Endothelial cell of umbilical vein (primary cell): ENCODE measurements around the gene CSNK1A1. TPM values are rescaled to one million over a fixed set of nuclear protein-coding genes. Genes with fewer than 3 reads are reported as not detected.

Source experiments
- BruUV-seq: library from RNA; stranded (reverse); fragments of 400-500 nt; replicated peaks from 2 replicates; lab custom pipeline; 2021; lab: Mats Ljungman, UMichigan
- CTCF ChIA-PET: fragments of 300-600, 350-600 bp; sonication (Branson Sonifier 250); formaldehyde crosslinking; loops from one replicate; lab custom pipeline; 2021; ENCODE audit warnings: antibody characterized with exemption, inconsistent platforms; lab: Charles Lee
- POLR2A ChIA-PET: fragments of 300-600, 350-600 bp; sonication (Branson Sonifier 250); formaldehyde crosslinking; loops from one replicate; lab custom pipeline; 2021; ENCODE audit warnings: antibody characterized with exemption, inconsistent platforms; lab: Charles Lee
- DNase-seq: peaks from one replicate; pipeline ENCODE4 v3.0.0-alpha.2; 2011; ENCODE audit warnings: low read depth, low spot score
- FAIRE-seq: peaks from 2 replicates; lab custom pipeline; 2011; peaks lifted over from hg19 to GRCh38; lab: Jason Lieb, UNC
- H2AFZ ChIP-seq: 2 replicates; pipeline ENCODE4 v1.6.0; 2012; ENCODE audit warnings: low read depth, low read length, control low read depth, inconsistent platforms
- H3K27ac ChIP-seq: 2 replicates; pipeline ENCODE4 v1.5.1; 2011; ENCODE audit warnings: low read depth, mild to moderate bottlenecking, control low read depth, low read length, moderate library complexity; ENCODE audit not compliant: insufficient read depth
- H3K27me3 ChIP-seq, 2 experiments: 2 replicates each; pipeline versions ENCODE4 v1.6.0 to v1.6.1; 2011; ENCODE audit warnings: low read length in 2 of 2, mixed read lengths in 1 of 2; ENCODE audit not compliant: control insufficient read depth in 2 of 2, insufficient read depth in 2 of 2
- H3K36me3 ChIP-seq, 2 experiments: 2 replicates in 1 of 2; 3 replicates in 1 of 2; pipeline ENCODE4 v1.5.1; 2011; ENCODE audit warnings: low read length in 2 of 2, mild to moderate bottlenecking in 1 of 2, moderate library complexity in 1 of 2; ENCODE audit not compliant: control insufficient read depth in 2 of 2, insufficient read depth in 2 of 2; ENCODE audit errors: extremely low read depth in 1 of 2
- H3K4me1 ChIP-seq: 3 replicates; pipeline ENCODE4 v1.5.1; 2011; ENCODE audit warnings: mild to moderate bottlenecking, low read length; ENCODE audit not compliant: control insufficient read depth, insufficient read depth; ENCODE audit errors: extremely low read depth
- H3K4me2 ChIP-seq: 2 replicates; pipeline ENCODE4 v1.6.1; 2011; ENCODE audit warnings: low read length, control low read depth, mixed read lengths; ENCODE audit not compliant: insufficient read depth
- H3K4me3 ChIP-seq, 3 experiments: fragments of 200-600 bp in 1 of 3; sonication (generic), shearing (Covaris generic) in 1 of 3; replicated peaks in 1 of 3; 2 replicates each; pipeline ENCODE4 v1.5.1; 2011 to 2016; ENCODE audit warnings: control low read depth in 3 of 3, low read length in 3 of 3, mild to moderate bottlenecking in 2 of 3, inconsistent platforms in 1 of 3, low read depth in 1 of 3, moderate library complexity in 1 of 3; ENCODE audit not compliant: insufficient read depth in 1 of 3
- H3K79me2 ChIP-seq: 2 replicates; pipeline ENCODE4 v1.6.0; 2012; ENCODE audit warnings: low read length, inconsistent platforms; ENCODE audit not compliant: control insufficient read depth, insufficient read depth
- H3K9ac ChIP-seq: replicated peaks from 2 replicates; pipeline ENCODE3; 2011; ENCODE audit warnings: low read length, control low read depth; ENCODE audit not compliant: insufficient read depth; ENCODE audit errors: extremely low read depth
- H3K9me1 ChIP-seq: replicated peaks from 3 replicates; pipeline ENCODE4 v1.6.0; 2011; ENCODE audit warnings: mild to moderate bottlenecking, low read length; ENCODE audit not compliant: control insufficient read depth, insufficient read depth; ENCODE audit errors: extremely low read depth
- H3K9me3 ChIP-seq: replicated peaks from 2 replicates; pipeline ENCODE4 v1.5.1; 2012; ENCODE audit warnings: low read length, inconsistent platforms; ENCODE audit not compliant: control insufficient read depth, insufficient read depth
- H4K20me1 ChIP-seq: replicated peaks from 2 replicates; pipeline ENCODE3; 2011; ENCODE audit warnings: mild to moderate bottlenecking, low read length; ENCODE audit not compliant: control insufficient read depth, insufficient read depth; ENCODE audit errors: extremely low read depth
- EZH2 ChIP-seq: IDR thresholded peaks from 2 replicates; pipeline ENCODE4 v1.6.1; 2012; ENCODE audit warnings: borderline replicate concordance, low read depth, mild to moderate bottlenecking, moderate library complexity, low read length, inconsistent platforms; ENCODE audit not compliant: severe bottlenecking
- FOS ChIP-seq: IDR thresholded peaks from 2 replicates; pipeline ENCODE4 v1.6.1; 2011; ENCODE audit warnings: mild to moderate bottlenecking, low read length, moderate library complexity, borderline replicate concordance; ENCODE audit not compliant: insufficient read depth
- GATA2 ChIP-seq: IDR thresholded peaks from 2 replicates; pipeline ENCODE4 v1.7.0; 2011; ENCODE audit warnings: low read depth, mild to moderate bottlenecking, moderate library complexity, mixed read lengths, low read length; ENCODE audit not compliant: insufficient read length, insufficient read depth
- JUN ChIP-seq: IDR thresholded peaks from 2 replicates; pipeline ENCODE4 v1.6.1; 2011; ENCODE audit warnings: borderline replicate concordance, low read depth; ENCODE audit not compliant: insufficient read length, insufficient read depth
- MYC ChIP-seq: IDR thresholded peaks from one replicate; pipeline ENCODE4 v1.6.1; 2011; ENCODE audit warnings: mild to moderate bottlenecking, low read depth, low read length
- POLR2A ChIP-seq: IDR thresholded peaks from 2 replicates; pipeline ENCODE4 v1.6.1; 2012; ENCODE audit warnings: low read depth, mild to moderate bottlenecking, control low read depth, low read length
- POLR2AphosphoS5 ChIP-seq: IDR thresholded peaks from 2 replicates; pipeline ENCODE4 v1.6.1; 2012; ENCODE audit warnings: low read depth, mild to moderate bottlenecking, control low read depth, low read length, moderate library complexity; ENCODE audit not compliant: insufficient read depth
- dilution Hi-C: fragments of 300-500 bp; cut with MboI; formaldehyde crosslinking; loops from one replicate; pipeline ENCODE4 v1.15.0; 2019; ENCODE audit warnings: low sequenced_read_pairs; ENCODE audit not compliant: extremely low pct_ligation_motif_present
- intact Hi-C: fragments of 100-400 bp; cut with micrococcal nuclease; formaldehyde crosslinking; loops from one replicate; pipeline ENCODE4 v1.10.0; 2022
- polyA plus RNA-seq, 4 experiments: library from polyadenylated mRNA; depleted of rRNA in 3 of 4; stranded (reverse) in 3 of 4; unstranded in 1 of 4; fragments of >200 nt; gene quantifications; 2 replicates each; pipeline versions ENCODE4 v1.2.1 to v1.2.3, GENCODE V29; 2011 to 2012; ENCODE audit warnings: missing spikeins in 1 of 4
- total RNA-seq: library from RNA; stranded (reverse); gene quantifications from 2 replicates; pipeline ENCODE4 v1.2.3, GENCODE V29; 2021
- TF ChIP-seq, protein P1 (sequence below), 2 donors: IDR thresholded peaks; 1 replicate in 1 of 2; 2 replicates in 1 of 2; pipeline ENCODE4 v1.5.1; 2011; ENCODE audit warnings: low read length in 2 of 2, mild to moderate bottlenecking in 2 of 2, moderate library complexity in 2 of 2, control low read depth in 1 of 2, inconsistent platforms in 1 of 2, low read depth in 1 of 2; ENCODE audit not compliant: insufficient read depth in 1 of 2; ENCODE audit errors: extremely low read depth in 1 of 2
- TF ChIP-seq, protein P2 (sequence below): IDR thresholded peaks from 2 replicates; pipeline ENCODE4 v1.6.1; 2011; ENCODE audit not compliant: insufficient read depth, insufficient read length

CSNK1A1 gene
- total and polyA plus RNA-seq, 2 donors (not counting 3 experiments of a cell fraction or from before 2014, with no cell fraction given) = 74.1 to 253 TPM

DNA sequence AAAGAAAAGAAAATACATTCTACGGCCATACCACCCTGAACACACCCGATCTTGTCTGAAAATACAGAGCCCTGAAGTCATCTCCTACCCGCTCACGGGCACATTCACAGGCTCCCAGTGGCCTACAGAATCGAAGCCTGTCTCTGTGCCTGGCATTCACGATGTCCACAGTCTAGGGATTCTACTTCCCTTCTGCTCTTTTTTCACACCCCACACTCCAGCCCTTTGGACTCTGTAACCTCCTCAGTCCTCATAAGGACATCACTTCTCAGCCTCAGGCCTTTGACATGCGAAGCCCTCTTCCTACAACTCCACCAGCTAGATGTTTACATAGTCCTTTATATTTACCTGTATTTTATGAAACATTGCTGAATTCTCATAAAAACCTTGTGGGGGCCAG lies 77.8 kb downstream of the CSNK1A1 start:
- DNase-seq = no peak
- Histone ChIP-seq H3K4me2 (no peak overlapping the region), H3K79me2 (no peaks in the 10 kb centered on the region), H2AFZ (no peak overlapping the region), H3K4me3 (no peak overlapping the region), H3K9ac (no peak overlapping the region), H3K9me1 (no peaks in the 10 kb centered on the region), H3K9me3 (no peaks in the 10 kb centered on the region), H3K27ac (no peak overlapping the region), H3K27me3 (no peaks in the 10 kb centered on the region), H3K4me1 (peaks cover 8% of the 10 kb centered on the region), H3K36me3 (no peaks in the 10 kb centered on the region), H4K20me1 (no peaks in the 10 kb centered on the region)
- BruUV-seq = no TSS peak
- POLR2A ChIA-PET = interaction anchor here (0.6 kb wide), 1 partner anchor 40 kb away, joined by 5 read pairs; no protein-coding TSS in a partner anchor
- no peak for FAIRE-seq
- intact Hi-C loops = no loop called here
- dilution Hi-C loops = no loop called here
- CTCF ChIA-PET = interaction anchor here (1.4 to 2.0 kb wide), 2 partner anchors 10 to 15 kb away, joined by 6 to 8 read pairs; no protein-coding TSS in a partner anchor
- TF ChIP-seq EZH2 (no peak), MYC (no peak), POLR2AphosphoS5 (no peak), POLR2A (no peak), FOS (no peak), JUN (no peak), GATA2 (no peak)
- TF ChIP-seq, protein P1, sequence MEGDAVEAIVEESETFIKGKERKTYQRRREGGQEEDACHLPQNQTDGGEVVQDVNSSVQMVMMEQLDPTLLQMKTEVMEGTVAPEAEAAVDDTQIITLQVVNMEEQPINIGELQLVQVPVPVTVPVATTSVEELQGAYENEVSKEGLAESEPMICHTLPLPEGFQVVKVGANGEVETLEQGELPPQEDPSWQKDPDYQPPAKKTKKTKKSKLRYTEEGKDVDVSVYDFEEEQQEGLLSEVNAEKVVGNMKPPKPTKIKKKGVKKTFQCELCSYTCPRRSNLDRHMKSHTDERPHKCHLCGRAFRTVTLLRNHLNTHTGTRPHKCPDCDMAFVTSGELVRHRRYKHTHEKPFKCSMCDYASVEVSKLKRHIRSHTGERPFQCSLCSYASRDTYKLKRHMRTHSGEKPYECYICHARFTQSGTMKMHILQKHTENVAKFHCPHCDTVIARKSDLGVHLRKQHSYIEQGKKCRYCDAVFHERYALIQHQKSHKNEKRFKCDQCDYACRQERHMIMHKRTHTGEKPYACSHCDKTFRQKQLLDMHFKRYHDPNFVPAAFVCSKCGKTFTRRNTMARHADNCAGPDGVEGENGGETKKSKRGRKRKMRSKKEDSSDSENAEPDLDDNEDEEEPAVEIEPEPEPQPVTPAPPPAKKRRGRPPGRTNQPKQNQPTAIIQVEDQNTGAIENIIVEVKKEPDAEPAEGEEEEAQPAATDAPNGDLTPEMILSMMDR (IDR thresholded peaks at IDR 0.05; ENCODE audit: extremely low read depth in 1 of 2, insufficient read depth in 1 of 2, low read depth in 1 of 2, low read length in 2 of 2) = no peak
- TF ChIP-seq, protein P2, sequence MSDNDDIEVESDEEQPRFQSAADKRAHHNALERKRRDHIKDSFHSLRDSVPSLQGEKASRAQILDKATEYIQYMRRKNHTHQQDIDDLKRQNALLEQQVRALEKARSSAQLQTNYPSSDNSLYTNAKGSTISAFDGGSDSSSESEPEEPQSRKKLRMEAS = no peak
